SK-N-SH (cell line): ENCODE data around the gene PPP6R2. TPM values are rescaled to one million over a fixed set of nuclear protein-coding genes. Genes with fewer than 3 reads are reported as not detected.

Experiments
- CTCF ChIA-PET: fragments of 300-600, 350-600 bp; formaldehyde crosslinking; extraction: SDS; loops from one replicate; lab custom pipeline; 2021; lab: Yijun Ruan, JAX
- POLR2A ChIA-PET: fragments of 350-600 bp; sonication (Branson Sonifier 250); formaldehyde crosslinking; extraction: SDS; loops from one replicate; lab custom pipeline; 2020; ENCODE audit warnings: antibody characterized with exemption, inconsistent platforms; lab: Yijun Ruan, JAX
- DNase-seq: peaks from one replicate; pipeline ENCODE4 v3.0.0; 2012
- H2AFZ ChIP-seq: fragments of 200-600 bp; sonication (generic); 2 replicates; pipeline ENCODE4 v1.8.1; 2016; ENCODE audit warnings: antibody characterized with exemption, mild to moderate bottlenecking, low read depth
- H3F3A ChIP-seq: fragments of 200-600 bp; sonication (generic); replicated peaks from 2 replicates; pipeline ENCODE3; 2016; ENCODE audit warnings: antibody characterized with exemption, mild to moderate bottlenecking; ENCODE audit not compliant: insufficient read depth
- H3K27ac ChIP-seq, 2 experiments: fragments of 200-500 bp in 1 of 2; fragments of 200-600 bp in 1 of 2; sonication (Bioruptor generic) in 1 of 2; sonication (generic), shearing (Covaris generic) in 1 of 2; 2 replicates each; pipeline versions ENCODE4 v1.5.1 to v1.6.1; 2014 to 2016; ENCODE audit warnings: low read depth in 2 of 2, inconsistent platforms in 1 of 2, low read length in 1 of 2, mild to moderate bottlenecking in 1 of 2, mixed read lengths in 1 of 2
- H3K27me3 ChIP-seq: fragments of 200-600 bp; sonication (generic), shearing (Covaris generic); 2 replicates; pipeline ENCODE4 v1.6.1; 2016; ENCODE audit warnings: mixed run types; ENCODE audit not compliant: insufficient read depth
- H3K36me3 ChIP-seq, 2 experiments: fragments of 200-500 bp in 1 of 2; fragments of 200-600 bp in 1 of 2; sonication (Bioruptor generic) in 1 of 2; sonication (generic) in 1 of 2; replicated peaks in 1 of 2; 2 replicates each; pipeline versions ENCODE3 to v1.5.1; 2014 to 2016; ENCODE audit warnings: low read length in 1 of 2, mild to moderate bottlenecking in 1 of 2; ENCODE audit not compliant: insufficient read depth in 2 of 2, control insufficient read depth in 1 of 2
- H3K4me1 ChIP-seq, 2 experiments: fragments of 200-500 bp in 1 of 2; fragments of 200-600 bp in 1 of 2; sonication (Bioruptor generic) in 1 of 2; sonication (generic), shearing (Covaris generic) in 1 of 2; 2 replicates each; pipeline versions ENCODE4 v1.5.1 to v1.6.1; 2014 to 2016; ENCODE audit warnings: low read depth in 1 of 2, low read length in 1 of 2, mixed run types in 1 of 2; ENCODE audit not compliant: insufficient read depth in 2 of 2, control insufficient read depth in 1 of 2
- H3K4me2 ChIP-seq: fragments of 200-600 bp; sonication (generic), shearing (Covaris generic); 2 replicates; pipeline ENCODE4 v1.6.1; 2017; ENCODE audit warnings: mixed run types
- H3K4me3 ChIP-seq, 2 experiments: fragments of 200-500 bp in 1 of 2; fragments of 200-600 bp in 1 of 2; sonication (Bioruptor generic) in 1 of 2; sonication (generic), shearing (Covaris generic) in 1 of 2; 2 replicates each; pipeline versions ENCODE4 v1.5.1 to v1.8.1; 2014 to 2016; ENCODE audit warnings: low read depth in 2 of 2, inconsistent platforms in 1 of 2, low read length in 1 of 2, mild to moderate bottlenecking in 1 of 2, mixed read lengths in 1 of 2, moderate library complexity in 1 of 2
- H3K79me2 ChIP-seq: fragments of 200-600 bp; sonication (generic); 2 replicates; pipeline ENCODE4 v1.8.1; 2017; ENCODE audit warnings: mild to moderate bottlenecking; ENCODE audit not compliant: insufficient read depth
- H3K9ac ChIP-seq: fragments of 200-600 bp; sonication (generic); 2 replicates; pipeline ENCODE4 v1.6.1; 2017; ENCODE audit warnings: mixed run types
- H3K9me2 ChIP-seq: fragments of 200-600 bp; sonication (generic); 2 replicates; pipeline ENCODE4 v1.6.1; 2017; ENCODE audit warnings: mixed run types
- H3K9me3 ChIP-seq: fragments of 200-600 bp; sonication (generic); 2 replicates; pipeline ENCODE4 v1.6.1; 2017; ENCODE audit warnings: mixed run types, mild to moderate bottlenecking, moderate library complexity
- H4K20me1 ChIP-seq: fragments of 200-600 bp; sonication (generic); 2 replicates; pipeline ENCODE4 v1.6.1; 2017; ENCODE audit warnings: mild to moderate bottlenecking, mixed run types; ENCODE audit not compliant: insufficient read depth
- CHD2 ChIP-seq: fragments of 150-350 bp; IDR thresholded peaks from 2 replicates; pipeline ENCODE4 v1.6.1; 2018; ENCODE audit warnings: low read length; ENCODE audit not compliant: partially characterized antibody
- EP300 ChIP-seq, 2 experiments: IDR thresholded peaks; 2 replicates each; pipeline versions ENCODE4 v1.4.0 to v1.6.1; 2012; ENCODE audit warnings: borderline replicate concordance in 1 of 2, low read depth in 1 of 2, low read length in 1 of 2
- EZH2phosphoT487 ChIP-seq: fragments of 200-600 bp; sonication (generic); IDR thresholded peaks from 2 replicates; pipeline ENCODE4 v1.6.1; 2017; ENCODE audit warnings: low read depth, mixed run types, mild to moderate bottlenecking, antibody characterized with exemption, moderate library complexity, borderline replicate concordance
- GABPA ChIP-seq: IDR thresholded peaks from 2 replicates; pipeline ENCODE4 v1.4.0; 2012; ENCODE audit warnings: low read depth, mild to moderate bottlenecking
- NFIC ChIP-seq: IDR thresholded peaks from 2 replicates; pipeline ENCODE4 v1.4.0; 2012; ENCODE audit warnings: borderline replicate concordance
- POLR2AphosphoS5 ChIP-seq: IDR thresholded peaks from 2 replicates; pipeline ENCODE4 v1.6.1; 2012; ENCODE audit warnings: low read depth, low read length
- RAD21 ChIP-seq: IDR thresholded peaks from 2 replicates; pipeline ENCODE4 v1.6.1; 2012; ENCODE audit warnings: mild to moderate bottlenecking, low read length
- RFX5 ChIP-seq: IDR thresholded peaks from 2 replicates; pipeline ENCODE4 v1.6.1; 2012; ENCODE audit warnings: mild to moderate bottlenecking, improper control_type of control experiment, low read length
- SIN3A ChIP-seq: IDR thresholded peaks from 2 replicates; pipeline ENCODE4 v1.6.1; 2012; ENCODE audit warnings: low read depth, mild to moderate bottlenecking, low read length, moderate library complexity, borderline replicate concordance
- SMC3 ChIP-seq: IDR thresholded peaks from 2 replicates; pipeline ENCODE4 v1.6.1; 2012; ENCODE audit warnings: low read depth, low read length, improper control_type of control experiment
- TAF1 ChIP-seq: IDR thresholded peaks from 2 replicates; pipeline ENCODE4 v1.6.1; 2012; ENCODE audit warnings: low read depth, mild to moderate bottlenecking, low read length, moderate library complexity, borderline replicate concordance
- TCF12 ChIP-seq: IDR thresholded peaks from 2 replicates; pipeline ENCODE4 v1.4.0; 2012
- TEAD4 ChIP-seq: IDR thresholded peaks from 2 replicates; pipeline ENCODE4 v1.4.0; 2012; ENCODE audit warnings: mild to moderate bottlenecking, borderline replicate concordance; ENCODE audit not compliant: insufficient read depth
- YY1 ChIP-seq: IDR thresholded peaks from 2 replicates; pipeline ENCODE4 v1.4.0; 2012; ENCODE audit warnings: low read depth, mild to moderate bottlenecking
- WGBS: methylation state at CpG from one replicate; pipeline ENCODE4 v1.1.6; 2017; ENCODE audit warnings: low lambda C conversion rate; 5-methylcytosine and 5-hydroxymethylcytosine counted together
- polyA plus RNA-seq, 3 experiments: library from polyadenylated mRNA; depleted of rRNA; stranded (reverse); fragments of >200 nt; gene quantifications; 2 replicates each; pipeline ENCODE4 v1.2.3, GENCODE V29; 2012
- TF ChIP-seq, protein P1 (sequence below): IDR thresholded peaks from 2 replicates; pipeline ENCODE4 v1.4.0; 2012; ENCODE audit warnings: low read depth, borderline replicate concordance
- TF ChIP-seq, protein P2 (sequence below): IDR thresholded peaks from 2 replicates; pipeline ENCODE4; 2012
- TF ChIP-seq, protein P3 (sequence below): IDR thresholded peaks from 2 replicates; pipeline ENCODE4 v1.4.0; 2012; ENCODE audit warnings: low read depth

Gene PPP6R2
- polyA plus RNA-seq, 1 of the 3 experiments (the other 2 are of a cell fraction) = 45.7 TPM

DNA sequence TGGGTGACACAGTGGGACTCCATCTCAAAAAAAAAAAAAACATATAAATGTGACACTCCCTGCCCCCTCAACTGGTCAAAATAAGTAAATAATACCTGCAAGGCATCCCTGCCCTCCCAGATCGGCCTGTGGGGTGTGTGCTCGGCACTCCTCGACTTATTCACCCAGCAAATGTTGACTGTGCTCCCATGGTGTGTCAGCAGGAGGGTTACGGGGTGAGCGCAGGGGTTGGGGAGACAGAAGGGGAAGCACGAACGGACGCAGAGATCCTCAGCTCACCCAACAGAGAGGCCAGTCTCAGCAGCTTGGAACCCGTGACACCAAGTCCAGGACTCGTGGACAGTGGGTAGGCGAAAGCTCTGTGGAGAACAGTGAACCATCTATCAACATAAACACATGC lies 136.6 kb downstream of the PPP6R2 start:
- no peaks in the 10 kb centered on the region for H3K79me2 ChIP-seq
- 80% methylated on average over 11 of the region's 11 CpGs for WGBS
- H3F3A ChIP-seq = no peaks in the 10 kb centered on the region
- H3K9me3 ChIP-seq = no peaks in the 10 kb centered on the region
- H3K27ac ChIP-seq = no peak overlapping the region
- H3K4me3 ChIP-seq = no peak overlapping the region
- H3K4me1 ChIP-seq = peaks cover 0 to 4% of the 10 kb centered on the region in 2 experiments; a peak in 1 of 4 replicates
- no peak for TF ChIP-seq EZH2phosphoT487
- H3K36me3 ChIP-seq = no peaks in the 10 kb centered on the region
- ChIA-PET POLR2A (interaction anchor here (1.8 kb wide), 1 partner anchor 46 kb away, joined by 5 read pairs; the partner anchor contains the start of gene SCO2), CTCF (interaction anchor here (0.9 to 1.4 kb wide), 2 partner anchors 18 to 20 kb away, joined by 3 to 4 read pairs; no protein-coding TSS in a partner anchor)
- H3K4me2 ChIP-seq = no peak overlapping the region
- no peak overlapping the region for H3K9ac ChIP-seq
- DNase-seq = no peak
- H4K20me1 ChIP-seq = no peaks in the 10 kb centered on the region
- H3K9me2 ChIP-seq = no peaks in the 10 kb centered on the region
- H3K27me3 ChIP-seq = peaks cover 10% of the 10 kb centered on the region; the same call in 1 of the 2 replicates
- H2AFZ ChIP-seq = no peak overlapping the region

DNA sequence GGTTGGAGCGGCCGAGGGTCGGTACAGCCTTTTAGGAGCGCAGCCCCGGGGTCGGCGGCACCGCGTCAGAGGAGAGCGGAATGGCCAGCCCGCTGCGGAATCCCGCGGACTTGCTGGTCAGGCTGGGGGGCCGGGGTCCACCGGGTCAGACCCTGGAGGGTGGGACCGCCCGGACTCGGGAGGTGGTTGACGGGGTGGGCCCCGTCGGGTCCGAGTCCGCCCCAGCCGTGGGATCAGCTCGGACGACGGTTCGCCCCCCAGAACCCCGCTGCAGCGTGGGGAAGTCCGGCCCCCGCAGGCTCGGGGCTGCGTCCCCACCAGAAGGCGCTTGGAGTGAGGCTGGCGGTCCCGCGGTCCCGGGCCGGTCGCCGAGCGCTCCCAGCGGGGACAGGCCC lies 137.9 kb downstream of the PPP6R2 start:
- Histone ChIP-seq H2AFZ (no peak overlapping the region), H3K27ac (no peak overlapping the region), H3K9ac (no peak overlapping the region), H3K4me3 (peak overlapping the region; percentile 44 to 48; a peak in 3 of 4 replicates), H3K27me3 (peaks cover 10% of the 10 kb centered on the region; the same call in 1 of the 2 replicates), H3F3A (no peaks in the 10 kb centered on the region), H3K9me2 (no peaks in the 10 kb centered on the region), H3K4me1 (peaks cover 0 to 2% of the 10 kb centered on the region in 2 experiments; a peak in 1 of 4 replicates), H3K4me2 (peak overlapping the region; percentile 37; the same call in 1 of the 2 replicates), H3K9me3 (no peaks in the 10 kb centered on the region), H4K20me1 (no peaks in the 10 kb centered on the region), H3K36me3 (no peaks in the 10 kb centered on the region), H3K79me2 (no peaks in the 10 kb centered on the region)
- no peak for DNase-seq
- POLR2A ChIA-PET = interaction anchor here (1.8 kb wide), 1 partner anchor 45 kb away, joined by 5 read pairs; the partner anchor contains the start of gene SCO2
- CTCF ChIA-PET = interaction anchor here (1.0 to 1.4 kb wide), 2 partner anchors 10 to 17 kb away, joined by 3 read pairs; no protein-coding TSS in a partner anchor
- whole genome bisulfite sequencing = no CpG with 5 or more reads among the region's 45 CpGs
- TF ChIP-seq YY1 (no peak), EZH2phosphoT487 (no peak), NFIC (no peak), SMC3 (no peak), GABPA (no peak), TAF1 (no peak), POLR2AphosphoS5 (no peak), EP300 (IDR thresholded peaks at IDR 0.05; ENCODE audit: borderline replicate concordance in 1 of 2, low read depth in 1 of 2, low read length in 1 of 2) (no peak), SIN3A (no peak), RAD21 (no peak), TCF12 (no peak), RFX5 (no peak), CHD2 (no peak), TEAD4 (no peak)
- TF ChIP-seq, protein P1, sequence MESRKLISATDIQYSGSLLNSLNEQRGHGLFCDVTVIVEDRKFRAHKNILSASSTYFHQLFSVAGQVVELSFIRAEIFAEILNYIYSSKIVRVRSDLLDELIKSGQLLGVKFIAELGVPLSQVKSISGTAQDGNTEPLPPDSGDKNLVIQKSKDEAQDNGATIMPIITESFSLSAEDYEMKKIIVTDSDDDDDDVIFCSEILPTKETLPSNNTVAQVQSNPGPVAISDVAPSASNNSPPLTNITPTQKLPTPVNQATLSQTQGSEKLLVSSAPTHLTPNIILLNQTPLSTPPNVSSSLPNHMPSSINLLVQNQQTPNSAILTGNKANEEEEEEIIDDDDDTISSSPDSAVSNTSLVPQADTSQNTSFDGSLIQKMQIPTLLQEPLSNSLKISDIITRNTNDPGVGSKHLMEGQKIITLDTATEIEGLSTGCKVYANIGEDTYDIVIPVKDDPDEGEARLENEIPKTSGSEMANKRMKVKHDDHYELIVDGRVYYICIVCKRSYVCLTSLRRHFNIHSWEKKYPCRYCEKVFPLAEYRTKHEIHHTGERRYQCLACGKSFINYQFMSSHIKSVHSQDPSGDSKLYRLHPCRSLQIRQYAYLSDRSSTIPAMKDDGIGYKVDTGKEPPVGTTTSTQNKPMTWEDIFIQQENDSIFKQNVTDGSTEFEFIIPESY = no peak
- TF ChIP-seq, protein P2, sequence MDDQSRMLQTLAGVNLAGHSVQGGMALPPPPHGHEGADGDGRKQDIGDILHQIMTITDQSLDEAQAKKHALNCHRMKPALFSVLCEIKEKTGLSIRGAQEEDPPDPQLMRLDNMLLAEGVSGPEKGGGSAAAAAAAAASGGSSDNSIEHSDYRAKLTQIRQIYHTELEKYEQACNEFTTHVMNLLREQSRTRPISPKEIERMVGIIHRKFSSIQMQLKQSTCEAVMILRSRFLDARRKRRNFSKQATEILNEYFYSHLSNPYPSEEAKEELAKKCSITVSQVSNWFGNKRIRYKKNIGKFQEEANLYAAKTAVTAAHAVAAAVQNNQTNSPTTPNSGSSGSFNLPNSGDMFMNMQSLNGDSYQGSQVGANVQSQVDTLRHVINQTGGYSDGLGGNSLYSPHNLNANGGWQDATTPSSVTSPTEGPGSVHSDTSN = no peak
- TF ChIP-seq, protein P3, sequence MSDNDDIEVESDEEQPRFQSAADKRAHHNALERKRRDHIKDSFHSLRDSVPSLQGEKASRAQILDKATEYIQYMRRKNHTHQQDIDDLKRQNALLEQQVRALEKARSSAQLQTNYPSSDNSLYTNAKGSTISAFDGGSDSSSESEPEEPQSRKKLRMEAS = no peak
